ENCODE measurements around the gene CSMD2.

The CSMD2 gene

DNA sequence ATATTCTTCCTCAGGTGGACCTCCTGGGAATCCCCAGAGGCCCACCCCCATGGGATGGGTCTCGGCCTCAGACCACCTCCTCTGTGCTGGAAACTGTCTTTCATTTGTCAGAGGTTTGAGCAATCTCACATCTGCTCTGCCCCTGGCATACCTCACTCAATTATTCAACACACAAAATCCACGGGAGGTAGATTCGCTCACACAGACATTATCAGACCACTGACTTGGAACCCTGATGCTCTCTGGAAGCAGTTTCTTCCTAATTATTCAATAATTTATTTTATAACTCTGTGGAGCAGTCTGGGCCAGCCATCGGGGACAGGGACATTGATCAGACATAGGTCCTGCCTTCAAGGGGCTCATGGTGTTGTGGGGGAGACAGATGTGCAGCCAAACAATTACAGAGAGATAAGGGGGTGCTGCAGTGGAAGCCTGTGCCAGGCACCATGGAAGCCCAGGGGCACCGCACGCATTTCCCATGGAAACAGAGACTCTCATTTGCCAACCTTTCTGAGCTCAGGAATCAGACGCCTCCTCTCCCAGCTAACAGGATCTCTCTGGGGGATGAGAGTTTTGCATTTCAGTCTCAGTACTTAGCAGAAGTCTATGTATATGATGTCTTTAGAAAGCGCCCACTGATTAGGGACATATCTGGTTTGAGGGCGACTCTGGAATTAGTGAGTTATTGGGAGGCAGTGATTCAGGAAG, 204.7 kb downstream of the CSMD2 start:
- no peak for DNase-seq (ENCODE audit: low read depth)

DNA sequence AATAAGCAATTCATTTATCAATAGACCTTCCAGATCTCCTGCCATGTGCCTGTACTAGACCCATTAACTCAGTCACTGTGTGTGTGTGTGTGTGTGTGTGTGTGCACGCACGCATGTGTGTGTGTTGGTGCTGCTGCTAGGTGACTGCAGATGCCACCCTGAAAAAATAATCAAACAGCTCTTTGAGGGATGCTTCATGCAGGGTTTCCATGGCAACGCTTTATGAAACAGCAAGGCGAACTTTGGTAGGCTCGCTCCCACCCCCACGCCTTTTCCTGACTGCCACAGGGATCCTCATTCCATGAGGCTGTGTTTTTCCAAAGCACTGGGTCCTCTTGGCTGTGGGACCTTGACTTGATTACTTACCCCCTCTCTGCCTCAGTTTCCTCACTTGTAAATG, 207.2 kb downstream of the CSMD2 start:
- no peak for DNase-seq (ENCODE audit: low read depth)

- DNase-seq (ENCODE audit: low read depth), result no peak
Observed at GRCh38 chr1:33955096-33955495, 209.9 kb downstream of the CSMD2 start.

DNA sequence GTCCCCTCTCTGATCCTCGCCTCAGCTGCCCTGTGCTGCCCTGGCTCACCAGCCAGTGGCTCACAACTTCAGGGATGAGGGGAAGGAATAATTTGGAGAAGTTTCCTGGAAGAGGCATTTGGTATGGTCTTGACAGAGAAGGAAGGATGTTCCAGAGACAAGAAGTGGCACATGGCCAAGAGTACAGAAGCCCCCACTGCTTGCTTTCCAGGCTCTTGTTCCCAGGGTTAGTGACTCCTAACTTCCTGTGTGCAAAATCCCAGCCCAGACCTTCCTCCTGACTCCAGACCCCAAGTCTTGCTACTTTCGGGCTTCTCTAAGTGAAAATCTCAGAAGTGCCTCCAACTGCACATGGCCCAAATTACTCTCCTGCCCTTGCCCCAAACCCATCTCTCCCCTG, 215.5 kb downstream of the CSMD2 start:
- no peak for DNase-seq (ENCODE audit: low read depth)

DNA sequence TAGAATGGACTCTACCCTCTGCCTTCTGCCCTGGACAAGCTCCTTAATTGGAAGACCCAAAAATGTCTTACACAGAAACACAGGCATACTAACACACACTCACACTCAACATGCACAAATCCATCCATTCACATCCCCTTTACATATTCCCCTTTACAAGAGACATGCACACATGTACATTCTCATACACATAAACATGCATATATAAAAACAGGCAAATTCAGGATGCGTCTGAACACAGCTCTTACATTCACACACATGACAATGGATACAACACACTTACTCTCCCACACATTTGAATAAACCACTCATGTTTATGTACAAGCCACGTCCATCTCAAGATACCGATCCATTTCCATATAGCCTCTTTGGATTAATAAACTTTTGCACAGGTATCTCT, 216.7 kb downstream of the CSMD2 start:
- DNase-seq (ENCODE audit: low read depth), result no peak

GRCh38 chr1:33946836-33947235, 218.2 kb downstream of the CSMD2 start:
- no peak for DNase-seq (ENCODE audit: low read depth)

DNA sequence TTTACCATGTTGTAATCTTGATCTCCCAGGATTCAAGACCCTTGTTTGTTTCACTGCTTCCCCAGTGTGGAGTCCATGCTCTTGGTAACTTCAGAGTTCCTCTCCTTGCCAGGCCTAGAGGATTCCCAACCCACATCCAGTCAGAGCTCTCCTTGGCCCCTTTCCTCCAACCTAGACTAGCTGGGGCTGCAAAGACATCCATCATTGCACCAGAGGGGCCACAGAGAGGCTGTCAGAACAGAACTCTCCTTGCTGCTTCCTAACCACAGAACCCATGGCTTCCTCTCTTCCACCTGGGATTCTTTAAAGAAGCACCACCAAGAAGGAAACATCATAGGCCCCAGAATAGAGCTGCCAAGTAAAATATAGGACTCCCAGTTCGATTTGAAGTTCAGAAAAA, 220.2 kb downstream of the CSMD2 start:
- DNase-seq (ENCODE audit: low read depth), result no peak

DNA sequence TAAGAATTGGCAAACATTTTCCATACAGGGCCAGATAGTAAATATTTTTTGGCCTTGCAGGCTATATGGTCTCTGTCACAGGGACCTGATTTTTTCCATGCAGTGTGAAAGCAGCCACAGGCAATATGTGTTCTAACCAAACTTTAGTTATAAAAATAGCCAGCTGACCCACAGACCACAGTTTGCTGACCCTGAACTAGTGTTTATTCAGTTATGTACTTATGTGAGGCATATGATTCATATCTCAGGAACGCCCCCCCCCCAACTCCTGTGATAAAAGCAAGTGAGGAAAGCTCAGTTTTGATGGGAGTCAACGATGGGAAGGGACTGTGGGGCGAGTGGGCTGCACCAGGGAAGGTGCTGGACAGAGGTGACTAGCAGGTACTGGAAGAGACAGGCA, 221.1 kb downstream of the CSMD2 start:
- peak; percentile 21 for DNase-seq (ENCODE audit: low read depth)

GRCh38 chr1:33932871-33933270, 232.2 kb downstream of the CSMD2 start:
- no peak for DNase-seq (ENCODE audit: low read depth)

DNA sequence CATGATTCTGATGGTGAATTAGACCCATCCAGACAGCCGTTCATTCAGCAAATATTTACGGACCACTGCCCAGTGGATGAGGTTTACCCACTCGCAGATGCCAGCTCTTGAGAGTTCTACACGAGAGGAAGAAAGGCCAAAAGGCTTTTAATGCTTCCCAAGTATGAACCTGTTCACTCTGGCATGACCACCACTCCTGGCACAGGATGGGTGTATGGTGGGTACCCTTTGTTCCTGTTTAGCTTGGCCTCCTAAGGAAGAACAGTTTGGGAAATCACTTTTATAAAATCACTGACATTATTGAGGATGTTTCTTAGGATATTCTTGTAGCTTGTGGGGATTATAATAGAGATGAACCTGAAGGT, 233.9 kb downstream of the CSMD2 start:
- DNase-seq (ENCODE audit: low read depth), result no peak

GRCh38 chr1:33930346-33931110, 234.5 kb downstream of the CSMD2 start:
- no peak for DNase-seq (ENCODE audit: low read depth)

GRCh38 chr1:33928251-33928650, 236.8 kb downstream of the CSMD2 start:
- no peak for DNase-seq (ENCODE audit: low read depth)

- DNase-seq (ENCODE audit: low read depth), result no peak
Observed at GRCh38 chr1:33927721-33928120, 237.3 kb downstream of the CSMD2 start.

GRCh38 chr1:33925586-33925985, 239.4 kb downstream of the CSMD2 start:
- DNase-seq (ENCODE audit: low read depth), result no peak

GRCh38 chr1:33921281-33921680, 243.7 kb downstream of the CSMD2 start:
- no peak for DNase-seq (ENCODE audit: low read depth)

- DNase-seq (ENCODE audit: low read depth), result peak; percentile 8
Observed at GRCh38 chr1:33918368-33918767, 246.7 kb downstream of the CSMD2 start.

- no peak for DNase-seq (ENCODE audit: low read depth)
Observed at GRCh38 chr1:33916786-33917185, 248.2 kb downstream of the CSMD2 start.

DNA sequence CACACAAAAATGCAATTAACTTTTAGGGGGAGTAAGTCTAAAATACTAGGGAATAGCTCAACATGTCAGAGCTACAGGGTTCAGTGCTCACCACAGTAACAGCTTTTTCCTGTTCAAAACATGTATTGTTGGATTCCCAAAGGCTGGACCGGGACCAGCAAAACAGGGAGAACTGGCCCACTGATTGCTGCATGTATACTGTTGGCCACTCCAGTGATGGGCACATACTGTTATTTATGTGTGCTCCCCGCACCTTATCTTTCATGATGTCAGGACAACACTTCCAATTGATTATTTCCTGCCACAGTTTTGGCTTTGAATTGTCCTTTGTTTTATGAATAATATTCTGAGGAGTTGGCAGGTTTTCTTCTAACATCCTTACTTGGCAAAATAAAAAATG, 250.5 kb downstream of the CSMD2 start:
- no peak for DNase-seq (ENCODE audit: low read depth)

- DNase-seq (ENCODE audit: low read depth), result no peak
Observed at GRCh38 chr1:33908324-33908956, 256.6 kb downstream of the CSMD2 start.

- DNase-seq (ENCODE audit: low read depth), result no peak
Observed at GRCh38 chr1:33906156-33906555, 258.9 kb downstream of the CSMD2 start.

DNA sequence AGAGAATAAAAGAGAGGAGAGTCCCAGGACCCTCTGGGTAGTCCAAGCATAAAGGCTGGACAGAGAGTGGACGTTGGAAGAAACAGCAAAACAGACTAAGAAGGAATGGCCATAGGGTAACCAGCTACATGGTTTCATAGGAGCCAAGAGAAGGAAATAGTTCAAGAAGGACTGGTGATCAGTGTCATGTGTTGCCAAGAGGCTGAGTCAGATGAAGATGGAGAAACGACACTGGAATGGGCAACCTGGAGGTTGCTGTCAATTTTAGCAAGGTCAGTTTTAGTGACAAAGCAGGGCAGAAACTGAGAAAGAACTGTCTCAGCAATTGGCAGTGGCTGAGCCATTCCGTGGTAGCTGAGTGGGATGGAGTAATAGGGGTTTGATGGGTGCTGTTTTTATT, 259.8 kb downstream of the CSMD2 start:
- no peak for DNase-seq (ENCODE audit: low read depth)

DNA sequence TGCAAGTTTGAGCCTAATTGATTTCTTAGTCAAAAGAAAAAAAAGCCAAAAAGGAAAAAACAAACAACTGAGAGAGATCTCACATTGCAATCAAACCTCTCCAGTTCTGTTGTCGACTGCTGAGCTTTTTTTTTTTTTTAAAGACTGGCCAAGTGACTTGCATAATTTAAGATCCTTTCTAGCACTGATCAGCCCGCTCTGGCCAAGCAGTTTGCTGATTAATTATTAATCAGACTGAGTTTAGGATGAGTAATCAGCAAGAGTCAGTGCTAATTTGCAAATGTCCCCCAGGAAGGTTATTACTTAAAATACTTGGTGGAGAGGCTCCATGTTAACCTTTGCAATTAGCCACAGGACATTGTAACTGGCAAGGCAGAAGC, 261.8 kb downstream of the CSMD2 start:
- DNase-seq (ENCODE audit: low read depth), result no peak

- no peak for DNase-seq (ENCODE audit: low read depth)
Observed at GRCh38 chr1:33902486-33903209, 262.4 kb downstream of the CSMD2 start.

All from ELR (cell line).